Measurements from ENCODE around the gene FBXW2. TPM values are rescaled to one million over a fixed set of nuclear protein-coding genes. Genes with fewer than 3 reads are reported as not detected.

The FBXW2 gene
- total and polyA plus RNA-seq, 10 of the 15 experiments (the other 5 are each of a cell fraction or from before 2014, with no cell fraction given): 2.9 to 56.9 (median 39.1) TPM

DNA sequence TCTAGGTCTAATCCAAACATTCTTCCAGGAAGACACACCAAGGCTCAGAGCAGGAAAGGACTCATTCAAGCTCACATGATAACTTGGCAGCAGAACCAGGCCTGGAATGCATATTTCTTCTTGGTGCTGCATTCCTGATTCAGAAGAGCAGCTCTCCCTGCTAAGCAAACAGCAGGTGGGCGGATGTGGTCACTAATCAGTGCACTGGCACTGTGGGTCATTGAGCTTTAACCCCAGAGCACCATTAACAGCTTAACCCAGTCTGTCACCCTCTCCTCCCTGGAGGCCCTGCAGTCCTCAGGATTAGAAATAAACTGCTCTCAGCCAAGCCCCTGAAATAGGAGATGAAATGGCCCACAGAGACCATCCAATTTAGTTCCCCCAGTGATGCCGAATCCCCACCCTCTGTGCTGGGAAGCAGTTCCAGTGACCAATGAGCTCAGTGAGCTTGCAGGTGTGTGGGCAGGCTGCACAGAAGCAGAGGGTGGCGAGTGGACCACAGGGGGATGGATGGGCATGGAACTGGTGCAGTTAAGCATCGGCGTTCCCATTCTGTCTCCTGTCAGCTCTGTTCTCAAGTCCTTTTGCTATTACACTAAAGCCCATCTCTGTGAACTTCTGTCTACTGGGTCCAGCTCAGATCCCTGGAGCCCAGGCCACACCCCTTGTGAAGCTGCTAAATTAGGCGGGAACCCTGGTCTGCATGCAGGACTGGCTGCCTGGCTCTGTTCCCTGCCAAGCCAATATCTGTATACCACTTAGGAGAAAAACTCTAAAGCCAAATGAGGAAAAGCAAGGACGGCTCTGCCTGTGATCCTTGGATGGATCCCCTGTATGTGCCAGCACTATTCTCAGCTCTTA is 62.3 kb downstream of the FBXW2 start:
- TF ChIP-seq RUNX3 (IDR thresholded peaks at IDR 0.05; ENCODE audit: low read length) (peak; percentile 42; the same call in 1 of the 2 replicates), ZNF274 (IDR thresholded peaks at IDR 0.05; ENCODE audit: insufficient read depth, insufficient read length) (no peak), FOXK2 (IDR thresholded peaks at IDR 0.05) (no peak), LARP7 (IDR thresholded peaks at IDR 0.05) (no peak), TBL1XR1 (IDR thresholded peaks at IDR 0.05; ENCODE audit: low read depth, low read length) (no peak), NR2C1 (IDR thresholded peaks at IDR 0.05) (no peak), RFX5 (IDR thresholded peaks at IDR 0.05; ENCODE audit: low read depth, low read length) (no peak), KLF5 (IDR thresholded peaks at IDR 0.05; ENCODE audit: partially characterized antibody) (no peak), MYC (IDR thresholded peaks at IDR 0.05; ENCODE audit: insufficient read depth, insufficient read length, insufficient replicate concordance, low read length, severe bottlenecking) (no peak), NR2F1 (conservative IDR thresholded peaks at IDR 0.05) (peak; percentile 84)
- TF ChIP-seq, protein P1, sequence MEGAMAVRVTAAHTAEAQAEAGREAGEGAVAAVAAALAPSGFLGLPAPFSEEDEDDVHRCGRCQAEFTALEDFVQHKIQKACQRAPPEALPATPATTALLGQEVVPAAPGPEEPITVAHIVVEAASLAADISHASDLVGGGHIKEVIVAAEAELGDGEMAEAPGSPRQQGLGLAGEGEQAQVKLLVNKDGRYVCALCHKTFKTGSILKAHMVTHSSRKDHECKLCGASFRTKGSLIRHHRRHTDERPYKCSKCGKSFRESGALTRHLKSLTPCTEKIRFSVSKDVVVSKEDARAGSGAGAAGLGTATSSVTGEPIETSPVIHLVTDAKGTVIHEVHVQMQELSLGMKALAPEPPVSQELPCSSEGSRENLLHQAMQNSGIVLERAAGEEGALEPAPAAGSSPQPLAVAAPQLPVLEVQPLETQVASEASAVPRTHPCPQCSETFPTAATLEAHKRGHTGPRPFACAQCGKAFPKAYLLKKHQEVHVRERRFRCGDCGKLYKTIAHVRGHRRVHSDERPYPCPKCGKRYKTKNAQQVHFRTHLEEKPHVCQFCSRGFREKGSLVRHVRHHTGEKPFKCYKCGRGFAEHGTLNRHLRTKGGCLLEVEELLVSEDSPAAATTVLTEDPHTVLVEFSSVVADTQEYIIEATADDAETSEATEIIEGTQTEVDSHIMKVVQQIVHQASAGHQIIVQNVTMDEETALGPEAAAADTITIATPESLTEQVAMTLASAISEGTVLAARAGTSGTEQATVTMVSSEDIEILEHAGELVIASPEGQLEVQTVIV (IDR thresholded peaks at IDR 0.05; ENCODE audit: borderline replicate concordance, partially characterized antibody): no peak
- TF ChIP-seq, protein P2, sequence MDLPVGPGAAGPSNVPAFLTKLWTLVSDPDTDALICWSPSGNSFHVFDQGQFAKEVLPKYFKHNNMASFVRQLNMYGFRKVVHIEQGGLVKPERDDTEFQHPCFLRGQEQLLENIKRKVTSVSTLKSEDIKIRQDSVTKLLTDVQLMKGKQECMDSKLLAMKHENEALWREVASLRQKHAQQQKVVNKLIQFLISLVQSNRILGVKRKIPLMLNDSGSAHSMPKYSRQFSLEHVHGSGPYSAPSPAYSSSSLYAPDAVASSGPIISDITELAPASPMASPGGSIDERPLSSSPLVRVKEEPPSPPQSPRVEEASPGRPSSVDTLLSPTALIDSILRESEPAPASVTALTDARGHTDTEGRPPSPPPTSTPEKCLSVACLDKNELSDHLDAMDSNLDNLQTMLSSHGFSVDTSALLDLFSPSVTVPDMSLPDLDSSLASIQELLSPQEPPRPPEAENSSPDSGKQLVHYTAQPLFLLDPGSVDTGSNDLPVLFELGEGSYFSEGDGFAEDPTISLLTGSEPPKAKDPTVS (IDR thresholded peaks at IDR 0.05; ENCODE audit: low read depth, low read length): no peak
- Histone ChIP-seq H3K36me3 (ENCODE audit: control insufficient read depth in 2 of 2, insufficient read depth in 2 of 2, low read length in 1 of 2) (no peaks in the 10 kb centered on the region), H3K4me2 (ENCODE audit: control insufficient read depth, insufficient read depth) (no peak overlapping the region), H3K27me3 (replicated peaks in 1 of 2; ENCODE audit: control insufficient read depth in 2 of 2, insufficient read depth in 2 of 2, low read length in 1 of 2) (no peaks in the 10 kb centered on the region), H3K27ac (ENCODE audit: control insufficient read depth, insufficient read depth) (no peak overlapping the region), H3K79me2 (ENCODE audit: control insufficient read depth, insufficient read depth, low read length) (no peaks in the 10 kb centered on the region), H3K4me1 (ENCODE audit: control insufficient read depth, insufficient read depth, low read length) (peaks cover 17% of the 10 kb centered on the region), H3K9ac (ENCODE audit: control insufficient read depth, insufficient read depth, low read length) (no peak overlapping the region), H2AFZ (ENCODE audit: control insufficient read depth, low read depth, low read length) (no peak overlapping the region), H3K4me3 (no peak overlapping the region), H3K9me3 (replicated peaks; ENCODE audit: control insufficient read depth, insufficient read depth, low read length) (no peaks in the 10 kb centered on the region), H4K20me1 (ENCODE audit: control insufficient read depth, insufficient read depth) (no peaks in the 10 kb centered on the region)
- ChIA-PET SMC1A (ENCODE audit: uncharacterized antibody, unreplicated experiment) (interaction anchor here (0.7 to 1.4 kb wide), 2 partner anchors 29 to 128 kb away, joined by 3 to 6 read pairs; no protein-coding TSS in a partner anchor), POLR2A (no interaction called here), CTCF (interaction anchor here (1.1 to 1.9 kb wide), 5 partner anchors 16 to 292 kb away, joined by 3 to 5 read pairs (median 3); partner anchors contain the start of gene MEGF9), RAD21 (ENCODE audit: unreplicated experiment) (no interaction called here)
- in situ Hi-C loops (cut with MboI) (no loop called here), intact Hi-C loops (cut with micrococcal nuclease; ENCODE audit: unreplicated experiment) (no loop called here)
- BruUV-seq (replicated peaks): no TSS peak
- FAIRE-seq (no peak), DNase-seq (ENCODE audit: low read depth, low spot score) (no peak), ATAC-seq (peak; percentile 82)
- WGBS (ENCODE audit: insufficient coverage, insufficient replicate concordance, low lambda C conversion rate, missing lambda C conversion rate): 68% methylated on average over 7 of the region's 7 CpGs

Data from GM12878 (cell line).